Coronary artery (tissue), 2 donors: Measurements from ENCODE around the gene PHRF1.

Experiments used
- DNase-seq: peaks from one replicate; pipeline ENCODE4 v3.0.0-alpha.2; 2017; ENCODE audit warnings: low spot score
- H3K27ac ChIP-seq, 2 donors: fragments of 200-600 bp; sonication (generic); one replicate each; pipeline ENCODE4 v1.5.1; 2016 to 2019
- H3K4me3 ChIP-seq: fragments of 200-600 bp; sonication (generic); 2 replicates; pipeline ENCODE4 v1.5.1; 2016; ENCODE audit warnings: mild to moderate bottlenecking, moderate library complexity
- TF ChIP-seq, protein P1 (sequence below): fragments of 200-600 bp; sonication (generic); IDR thresholded peaks from one replicate; pipeline ENCODE4 v1.5.1; 2019; ENCODE audit warnings: antibody characterized with exemption

Gene PHRF1

DNA sequence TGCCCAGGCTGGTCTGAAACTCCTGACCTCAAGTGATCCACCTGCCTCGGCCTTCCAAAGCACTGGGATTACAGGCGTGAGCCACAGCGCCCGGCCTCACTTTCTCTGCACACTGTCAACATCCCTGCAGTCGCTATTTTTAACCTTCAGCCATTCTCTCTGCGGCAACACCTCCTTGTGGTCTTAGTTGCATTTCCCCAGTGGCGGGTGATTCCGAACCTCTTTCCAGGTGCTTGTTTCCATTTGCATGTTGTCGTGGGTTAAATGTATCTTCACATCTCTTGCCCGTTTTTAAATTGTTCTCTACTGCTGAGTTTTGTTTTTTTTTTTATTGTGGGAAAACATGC lies 52.9 kb downstream of the PHRF1 start:
- no peak overlapping the region for H3K4me3 ChIP-seq
- H3K27ac ChIP-seq: no peak overlapping the region
- DNase-seq: no peak
- TF ChIP-seq, protein P1, sequence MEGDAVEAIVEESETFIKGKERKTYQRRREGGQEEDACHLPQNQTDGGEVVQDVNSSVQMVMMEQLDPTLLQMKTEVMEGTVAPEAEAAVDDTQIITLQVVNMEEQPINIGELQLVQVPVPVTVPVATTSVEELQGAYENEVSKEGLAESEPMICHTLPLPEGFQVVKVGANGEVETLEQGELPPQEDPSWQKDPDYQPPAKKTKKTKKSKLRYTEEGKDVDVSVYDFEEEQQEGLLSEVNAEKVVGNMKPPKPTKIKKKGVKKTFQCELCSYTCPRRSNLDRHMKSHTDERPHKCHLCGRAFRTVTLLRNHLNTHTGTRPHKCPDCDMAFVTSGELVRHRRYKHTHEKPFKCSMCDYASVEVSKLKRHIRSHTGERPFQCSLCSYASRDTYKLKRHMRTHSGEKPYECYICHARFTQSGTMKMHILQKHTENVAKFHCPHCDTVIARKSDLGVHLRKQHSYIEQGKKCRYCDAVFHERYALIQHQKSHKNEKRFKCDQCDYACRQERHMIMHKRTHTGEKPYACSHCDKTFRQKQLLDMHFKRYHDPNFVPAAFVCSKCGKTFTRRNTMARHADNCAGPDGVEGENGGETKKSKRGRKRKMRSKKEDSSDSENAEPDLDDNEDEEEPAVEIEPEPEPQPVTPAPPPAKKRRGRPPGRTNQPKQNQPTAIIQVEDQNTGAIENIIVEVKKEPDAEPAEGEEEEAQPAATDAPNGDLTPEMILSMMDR: no peak

DNA sequence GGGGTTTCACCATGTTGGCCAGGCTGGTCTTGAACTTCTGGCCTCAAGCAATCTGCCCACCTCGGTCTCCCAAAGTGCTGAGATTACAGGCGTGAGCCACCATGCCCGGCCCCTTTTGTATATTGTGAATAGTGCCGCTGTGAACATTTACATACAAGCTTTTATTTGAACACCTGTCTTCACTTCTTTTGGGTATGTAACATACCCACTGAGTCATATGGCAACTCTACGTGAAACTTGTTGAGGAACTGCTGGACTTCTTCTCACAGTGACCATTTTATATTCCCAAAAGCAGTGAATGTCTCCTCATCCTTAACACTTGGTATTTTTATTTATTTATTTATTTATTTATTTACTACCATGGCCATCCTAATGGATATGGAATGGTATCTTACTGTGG lies 54.6 kb downstream of the PHRF1 start:
- DNase-seq: no peak
- TF ChIP-seq, protein P1: no peak
- H3K27ac ChIP-seq: no peak overlapping the region
- no peak overlapping the region for H3K4me3 ChIP-seq

DNA sequence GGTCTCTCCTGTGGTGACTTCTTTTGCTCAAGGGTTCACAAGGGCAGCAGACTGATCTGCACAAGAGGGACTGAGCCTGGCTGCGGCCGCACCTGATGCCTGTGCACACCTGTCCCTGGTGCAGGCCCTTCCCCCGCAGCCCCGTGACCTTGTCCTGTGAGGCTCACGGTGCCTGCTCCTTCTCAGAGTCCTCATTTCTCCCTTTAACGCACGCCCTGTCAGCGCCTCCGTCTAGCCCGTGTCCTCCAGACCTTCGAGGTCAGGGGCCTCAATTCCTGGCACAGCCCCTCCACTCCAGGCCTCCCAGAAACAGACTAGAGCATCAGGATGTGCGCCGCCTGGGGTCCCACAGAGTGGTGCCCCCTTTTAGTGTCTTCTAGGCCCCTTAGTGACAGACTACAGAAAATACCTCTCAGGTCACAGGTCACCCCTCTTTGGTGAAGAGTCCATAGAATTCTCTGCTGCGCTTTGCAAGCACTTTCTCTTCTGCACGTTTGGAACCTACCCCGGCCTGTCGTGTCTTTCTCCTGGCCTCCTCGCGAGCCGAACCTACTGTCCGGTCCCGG lies 59.8 kb downstream of the PHRF1 start:
- TF ChIP-seq, protein P1: no peak
- DNase-seq: no peak
- no peak overlapping the region for H3K4me3 ChIP-seq
- H3K27ac ChIP-seq: no peak overlapping the region

DNA sequence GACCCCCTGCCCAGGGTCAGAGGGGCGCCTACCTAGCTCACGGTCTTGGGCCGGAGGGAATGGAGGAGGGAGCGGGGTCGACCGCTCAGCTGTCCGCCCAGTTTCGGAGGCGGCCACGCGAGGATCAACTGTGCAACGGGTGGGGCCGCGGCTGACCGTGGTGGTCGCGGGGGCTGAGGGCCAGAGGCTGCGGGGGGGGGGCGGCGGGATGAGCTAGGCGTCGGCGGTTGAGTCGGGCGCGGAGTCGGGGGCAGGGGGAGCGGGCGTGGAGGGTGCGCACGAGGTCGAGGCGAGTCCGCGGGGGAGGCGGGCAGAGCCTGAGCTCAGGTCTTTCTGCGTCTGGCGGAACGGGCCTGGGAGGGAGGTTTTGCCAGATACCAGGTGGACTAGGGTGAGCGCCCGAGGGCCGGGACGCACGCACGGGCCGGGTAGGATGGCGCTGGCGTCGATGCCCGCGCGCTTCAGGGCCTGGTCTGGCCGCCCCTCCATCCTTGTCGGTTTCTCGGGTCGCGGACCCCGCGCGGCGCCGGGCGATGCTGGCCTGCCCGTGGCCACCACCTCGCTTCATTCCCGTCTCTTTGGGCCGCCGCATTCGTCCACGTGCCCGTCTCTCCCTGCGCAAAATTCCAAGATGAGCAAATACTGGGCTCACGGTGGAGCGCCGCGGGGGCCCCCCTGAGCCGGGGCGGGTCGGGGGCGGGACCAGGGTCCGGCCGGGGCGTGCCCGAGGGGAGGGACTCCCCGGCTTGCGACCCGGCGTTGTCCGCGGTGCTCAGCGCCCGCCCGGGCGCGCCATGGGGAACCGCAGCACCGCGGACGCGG lies 60.5 kb downstream of the PHRF1 start, which contains the start of gene DRD4:
Gene DRD4 (plus strand): TSS at position 759 of the 822 bp plus-strand sequence. CDS start 36 bp downstream, at position 795.
- TF ChIP-seq, protein P1: no peak
- DNase-seq: no peak
- Histone ChIP-seq H3K4me3 (peak within 1 kb of the TSS; percentile 69), H3K27ac (no peak within 1 kb of the TSS)

DNA sequence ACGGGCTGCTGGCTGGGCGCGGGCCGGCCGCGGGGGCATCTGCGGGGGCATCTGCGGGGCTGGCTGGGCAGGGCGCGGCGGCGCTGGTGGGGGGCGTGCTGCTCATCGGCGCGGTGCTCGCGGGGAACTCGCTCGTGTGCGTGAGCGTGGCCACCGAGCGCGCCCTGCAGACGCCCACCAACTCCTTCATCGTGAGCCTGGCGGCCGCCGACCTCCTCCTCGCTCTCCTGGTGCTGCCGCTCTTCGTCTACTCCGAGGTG lies 61.0 kb downstream of the PHRF1 start:
- Histone ChIP-seq H3K4me3 (peak overlapping the region; percentile 69), H3K27ac (no peak overlapping the region)
- TF ChIP-seq, protein P1: no peak
- DNase-seq: no peak

DNA sequence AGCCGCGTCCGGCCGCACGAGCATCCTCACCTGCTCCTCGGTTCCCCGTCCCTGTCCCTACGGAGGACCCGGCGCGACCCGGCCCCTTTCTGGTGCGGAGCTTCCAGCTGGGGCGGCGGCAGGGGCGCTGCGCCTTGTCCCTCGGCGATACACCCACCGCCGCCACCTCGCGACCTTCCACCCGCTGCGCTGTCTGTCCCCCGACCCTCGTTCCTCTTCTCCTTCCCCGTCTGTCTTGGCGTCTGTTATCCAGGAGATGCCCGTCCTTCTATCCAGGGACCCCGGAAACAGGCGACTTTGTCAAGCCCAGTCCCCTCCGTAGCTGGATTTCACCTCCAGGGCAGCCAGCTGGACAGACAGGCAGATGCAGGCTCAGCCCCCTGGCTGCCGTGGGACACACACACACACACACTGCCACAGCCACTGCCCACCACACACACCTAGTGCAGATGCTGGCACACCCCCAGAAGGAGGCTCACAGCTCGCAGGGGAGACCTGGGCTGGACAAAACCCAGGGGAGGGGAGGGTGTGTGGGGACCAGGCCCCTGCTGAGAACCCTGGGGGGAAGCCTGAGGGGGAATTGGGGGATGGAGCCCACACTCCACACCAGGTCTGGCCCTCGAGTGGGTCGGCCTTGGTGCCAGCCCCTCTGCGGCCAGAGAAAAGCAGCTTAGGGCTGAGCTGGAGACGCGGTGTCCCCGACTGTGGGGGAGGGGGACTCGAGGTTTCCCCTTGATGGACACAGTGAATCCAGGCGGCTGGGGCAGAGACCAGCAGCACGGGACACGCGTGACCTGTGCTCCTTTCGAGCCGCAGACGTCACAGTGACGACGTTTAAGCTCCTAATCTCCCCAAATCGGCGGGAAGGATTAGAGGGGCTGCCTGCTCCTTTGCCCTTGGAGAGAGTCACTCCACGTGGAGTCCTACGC lies 61.6 kb downstream of the PHRF1 start:
- DNase-seq: no peak
- no peak overlapping the region for H3K27ac ChIP-seq
- H3K4me3 ChIP-seq: peak overlapping the region; percentile 69
- TF ChIP-seq, protein P1: no peak
